ENCODE results near the gene LARP1. TPM values are rescaled to one million over a fixed set of nuclear protein-coding genes. Genes with fewer than 3 reads are reported as not detected.
"Not testable (repeated sequence)": the region's sequence is repeated elsewhere in the genome, so short reads cannot be mapped to it uniquely, and the experiment has no call there.

The LARP1 gene
- total RNA-seq, 1 donor from 2014 or later: 249 TPM

GRCh38 chr5:154729613-154730012 is 25.6 kb upstream of the LARP1 start:
- H3K36me3 Mint-ChIP-seq: peaks cover 10% of the 10 kb centered on the region
- no peak for TF ChIP-seq CTCF (IDR thresholded peaks at IDR 0.05; ENCODE audit: unreplicated experiment)
- no peak overlapping the region for H3K4me3 Mint-ChIP-seq
- H3K9me3 Mint-ChIP-seq: peaks cover 17% of the 10 kb centered on the region
- no peak overlapping the region for H3K27ac Mint-ChIP-seq
- no peak for DNase-seq (ENCODE audit: low spot score in 2 of 2, unreplicated experiment in 2 of 2)
- no peaks in the 10 kb centered on the region for H3K27me3 Mint-ChIP-seq (ENCODE audit: low read depth)
- H3K4me1 Mint-ChIP-seq: peaks cover 5% of the 10 kb centered on the region

- not testable (repeated sequence) for H3K4me1 Mint-ChIP-seq; H3K36me3 Mint-ChIP-seq; H3K4me3 Mint-ChIP-seq; DNase-seq (ENCODE audit: low spot score in 2 of 2, unreplicated experiment in 2 of 2); H3K27ac Mint-ChIP-seq; H3K27me3 Mint-ChIP-seq (ENCODE audit: low read depth)
- peaks cover 17% of the 10 kb centered on the region for H3K9me3 Mint-ChIP-seq
Observed at GRCh38 chr5:154730761-154731160, 24.4 kb upstream of the LARP1 start.

GRCh38 chr5:154732212-154732611 is 23.0 kb upstream of the LARP1 start:
- H3K4me1 Mint-ChIP-seq: peaks cover 2% of the 10 kb centered on the region
- peaks cover 17% of the 10 kb centered on the region for H3K9me3 Mint-ChIP-seq
- H3K4me3 Mint-ChIP-seq: no peak overlapping the region
- peaks cover 10% of the 10 kb centered on the region for H3K36me3 Mint-ChIP-seq
- no peak for TF ChIP-seq CTCF (IDR thresholded peaks at IDR 0.05; ENCODE audit: unreplicated experiment)
- H3K27me3 Mint-ChIP-seq (ENCODE audit: low read depth): no peaks in the 10 kb centered on the region
- no peak overlapping the region for H3K27ac Mint-ChIP-seq
- no peak for DNase-seq (ENCODE audit: low spot score in 2 of 2, unreplicated experiment in 2 of 2)

GRCh38 chr5:154734370-154735248 is 20.6 kb upstream of the LARP1 start:
- H3K27me3 Mint-ChIP-seq (ENCODE audit: low read depth): no peaks in the 10 kb centered on the region
- H3K36me3 Mint-ChIP-seq: peaks cover 2% of the 10 kb centered on the region
- no peak overlapping the region for H3K27ac Mint-ChIP-seq
- no peak overlapping the region for H3K4me3 Mint-ChIP-seq
- no peak for DNase-seq (ENCODE audit: low spot score in 2 of 2, unreplicated experiment in 2 of 2)
- peaks cover 2% of the 10 kb centered on the region for H3K9me3 Mint-ChIP-seq
- TF ChIP-seq CTCF (IDR thresholded peaks at IDR 0.05; ENCODE audit: unreplicated experiment): no peak
- H3K4me1 Mint-ChIP-seq: no peaks in the 10 kb centered on the region

- H3K27me3 Mint-ChIP-seq (ENCODE audit: low read depth); H3K4me1 Mint-ChIP-seq; H3K4me3 Mint-ChIP-seq; H3K9me3 Mint-ChIP-seq; DNase-seq (ENCODE audit: low spot score in 2 of 2, unreplicated experiment in 2 of 2); H3K27ac Mint-ChIP-seq; H3K36me3 Mint-ChIP-seq: not testable (repeated sequence)
Observed at GRCh38 chr5:154735362-154735761, 19.8 kb upstream of the LARP1 start.

- not testable (repeated sequence) for H3K27me3 Mint-ChIP-seq (ENCODE audit: low read depth); DNase-seq (ENCODE audit: low spot score in 2 of 2, unreplicated experiment in 2 of 2); H3K4me3 Mint-ChIP-seq; H3K36me3 Mint-ChIP-seq; H3K4me1 Mint-ChIP-seq; H3K27ac Mint-ChIP-seq; H3K9me3 Mint-ChIP-seq
Observed at GRCh38 chr5:154736372-154736771, 18.8 kb upstream of the LARP1 start.

GRCh38 chr5:154737667-154738320 is 17.4 kb upstream of the LARP1 start:
- no peak overlapping the region for H3K27ac Mint-ChIP-seq
- no peak for DNase-seq (ENCODE audit: low spot score in 2 of 2, unreplicated experiment in 2 of 2)
- H3K36me3 Mint-ChIP-seq: peaks cover 2% of the 10 kb centered on the region
- no peak for TF ChIP-seq CTCF (IDR thresholded peaks at IDR 0.05; ENCODE audit: unreplicated experiment)
- H3K27me3 Mint-ChIP-seq (ENCODE audit: low read depth): no peaks in the 10 kb centered on the region
- H3K4me1 Mint-ChIP-seq: no peaks in the 10 kb centered on the region
- H3K4me3 Mint-ChIP-seq: no peak overlapping the region
- no peaks in the 10 kb centered on the region for H3K9me3 Mint-ChIP-seq

Data from mesothelial cell of epicardium (in vitro differentiated cells).